Measurements from ENCODE around the gene DGKH. TPM values are rescaled to one million over a fixed set of nuclear protein-coding genes. Genes with fewer than 3 reads are reported as not detected.

DGKH gene
- total and polyA plus RNA-seq, 2 of the 13 experiments (the other 11 are each of a cell fraction or from before 2014, with no cell fraction given) = 0.01 to 0.13 TPM

DNA sequence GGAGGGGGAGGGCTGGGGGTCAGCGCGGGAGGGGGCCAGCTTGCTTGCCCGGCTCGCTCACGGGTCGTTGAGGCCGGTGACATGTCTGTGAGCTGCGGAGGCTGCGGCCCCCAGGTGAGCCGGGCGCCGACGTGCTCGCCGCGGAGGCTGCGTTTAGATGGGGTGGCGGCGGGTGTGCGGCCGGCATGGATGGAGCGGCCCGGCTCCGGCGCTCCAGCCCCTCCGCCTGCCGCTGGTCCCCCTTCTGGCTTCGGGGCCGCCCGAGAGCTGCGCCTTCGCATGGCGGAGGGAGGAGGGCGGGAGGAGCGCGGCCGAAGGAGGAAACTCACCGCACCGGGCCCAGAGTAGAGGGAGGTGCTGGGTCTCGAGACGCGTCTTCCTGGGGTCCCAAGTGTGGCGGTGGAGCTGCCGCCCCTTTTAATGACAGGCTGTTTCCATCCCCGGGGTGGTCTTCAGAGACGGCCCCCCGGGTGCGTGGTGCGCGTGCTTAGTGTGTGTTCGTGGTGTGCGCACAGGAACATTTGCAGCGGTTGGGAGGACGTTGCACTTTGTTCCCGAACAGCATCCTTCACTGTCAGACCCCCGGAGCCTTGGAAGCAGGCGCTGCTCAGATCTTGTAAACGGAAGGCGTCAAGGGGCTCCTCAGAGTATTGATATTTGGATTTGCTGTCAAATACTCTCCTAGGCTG is 223.8 kb downstream of the DGKH start, which contains the start of gene AKAP11:
AKAP11 (plus strand) TSS at position 38 of the 689 bp plus-strand sequence. CDS start 14,197 bp downstream, outside the sequence.
- Histone ChIP-seq H3K4me2 (ENCODE audit: low read depth, low read length) (peak within 1 kb of the TSS; percentile 94), H3K79me2 (ENCODE audit: insufficient read depth, low read length) (peaks cover 9% of the 10 kb centered on the region), H2AFZ (ENCODE audit: low read length) (peak within 1 kb of the TSS; percentile 99), H3K4me1 (ENCODE audit: insufficient read depth, low read length) (peaks cover 21% of the 10 kb centered on the region), H4K20me1 (ENCODE audit: insufficient read depth, low read length) (no peaks in the 10 kb centered on the region), H3K27me3 (ENCODE audit: control insufficient read depth in 1 of 2, insufficient read depth in 2 of 2, low read length in 2 of 2) (no peaks in the 10 kb centered on the region), H3K9me3 (ENCODE audit: low read length) (no peaks in the 10 kb centered on the region), H3K4me3 (replicated peaks in 1 of 3; ENCODE audit: insufficient read depth in 1 of 3, low read depth in 2 of 3, low read length in 3 of 3) (peak within 1 kb of the TSS; percentile 82 to 91 (median 82)), H3K27ac (ENCODE audit: extremely low read length, insufficient read depth, low read length) (peak within 1 kb of the TSS; percentile 78), H3K9ac (ENCODE audit: insufficient read depth, low read depth, low read length) (peak within 1 kb of the TSS; percentile 82), H3K36me3 (replicated peaks in 1 of 2; ENCODE audit: control insufficient read depth in 1 of 2, insufficient read depth in 2 of 2, low read length in 2 of 2) (no peaks in the 10 kb centered on the region)
- WGBS (ENCODE audit: low lambda C conversion rate) = 3% methylated on average over 13 of the region's 59 CpGs
- CTCF ChIA-PET (ENCODE audit: low intra/inter-chr PET ratio, low total read pairs) = no interaction called here
- peak; percentile 86 for ATAC-seq
- in situ Hi-C loops (cut with HindIII; ENCODE audit: extremely low pct_ligation_motif_present, low pct_unique_long_range_greater_than_20kb) (no loop called here), intact Hi-C loops (cut with micrococcal nuclease; ENCODE audit: unreplicated experiment) (no loop called here)
- POLR2A ChIA-PET = interaction anchor here (1.4 kb wide), 1 partner anchor 11 kb away, joined by 4 read pairs; no protein-coding TSS in a partner anchor
- FAIRE-seq = no peak
- BruUV-seq (replicated peaks) = no TSS peak
- DNase-seq (ENCODE audit: low spot score) = peak; percentile 15
- TF ChIP-seq ZNF124 (CRISPR knock-in tag; IDR thresholded peaks at IDR 0.05) = no peak
- TF ChIP-seq HNRNPLL (IDR thresholded peaks at IDR 0.05; ENCODE audit: low read depth, low read length, poor library complexity, severe bottlenecking) = peak; percentile 93
- TF ChIP-seq ZFYVE20 (CRISPR knock-in tag; IDR thresholded peaks at IDR 0.05; ENCODE audit: borderline replicate concordance, low read depth) = peak; percentile 62; the same call in 1 of the 2 replicates
- TF ChIP-seq, protein P1, sequence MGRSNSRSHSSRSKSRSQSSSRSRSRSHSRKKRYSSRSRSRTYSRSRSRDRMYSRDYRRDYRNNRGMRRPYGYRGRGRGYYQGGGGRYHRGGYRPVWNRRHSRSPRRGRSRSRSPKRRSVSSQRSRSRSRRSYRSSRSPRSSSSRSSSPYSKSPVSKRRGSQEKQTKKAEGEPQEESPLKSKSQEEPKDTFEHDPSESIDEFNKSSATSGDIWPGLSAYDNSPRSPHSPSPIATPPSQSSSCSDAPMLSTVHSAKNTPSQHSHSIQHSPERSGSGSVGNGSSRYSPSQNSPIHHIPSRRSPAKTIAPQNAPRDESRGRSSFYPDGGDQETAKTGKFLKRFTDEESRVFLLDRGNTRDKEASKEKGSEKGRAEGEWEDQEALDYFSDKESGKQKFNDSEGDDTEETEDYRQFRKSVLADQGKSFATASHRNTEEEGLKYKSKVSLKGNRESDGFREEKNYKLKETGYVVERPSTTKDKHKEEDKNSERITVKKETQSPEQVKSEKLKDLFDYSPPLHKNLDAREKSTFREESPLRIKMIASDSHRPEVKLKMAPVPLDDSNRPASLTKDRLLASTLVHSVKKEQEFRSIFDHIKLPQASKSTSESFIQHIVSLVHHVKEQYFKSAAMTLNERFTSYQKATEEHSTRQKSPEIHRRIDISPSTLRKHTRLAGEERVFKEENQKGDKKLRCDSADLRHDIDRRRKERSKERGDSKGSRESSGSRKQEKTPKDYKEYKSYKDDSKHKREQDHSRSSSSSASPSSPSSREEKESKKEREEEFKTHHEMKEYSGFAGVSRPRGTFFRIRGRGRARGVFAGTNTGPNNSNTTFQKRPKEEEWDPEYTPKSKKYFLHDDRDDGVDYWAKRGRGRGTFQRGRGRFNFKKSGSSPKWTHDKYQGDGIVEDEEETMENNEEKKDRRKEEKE (IDR thresholded peaks at IDR 0.05) = no peak
- TF ChIP-seq, protein P2, sequence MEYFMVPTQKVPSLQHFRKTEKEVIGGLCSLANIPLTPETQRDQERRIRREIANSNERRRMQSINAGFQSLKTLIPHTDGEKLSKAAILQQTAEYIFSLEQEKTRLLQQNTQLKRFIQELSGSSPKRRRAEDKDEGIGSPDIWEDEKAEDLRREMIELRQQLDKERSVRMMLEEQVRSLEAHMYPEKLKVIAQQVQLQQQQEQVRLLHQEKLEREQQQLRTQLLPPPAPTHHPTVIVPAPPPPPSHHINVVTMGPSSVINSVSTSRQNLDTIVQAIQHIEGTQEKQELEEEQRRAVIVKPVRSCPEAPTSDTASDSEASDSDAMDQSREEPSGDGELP (IDR thresholded peaks at IDR 0.05; ENCODE audit: borderline replicate concordance, low read depth) = no peak
- 0 out of 2 replicates have a peak, but pooled peaks have one; percentile 5 for TF ChIP-seq FOSL1 (CRISPR knock-in tag; IDR thresholded peaks at IDR 0.05; ENCODE audit: borderline replicate concordance)
- peak; percentile 24 for TF ChIP-seq XRCC5 (optimal IDR thresholded peaks at IDR 0.05; ENCODE audit: low read length)
- no peak for TF ChIP-seq THAP11 (CRISPR knock-in tag; IDR thresholded peaks at IDR 0.05)
- peak; percentile 2 for TF ChIP-seq RBM39 (IDR thresholded peaks at IDR 0.05; ENCODE audit: low read depth, low read length, poor library complexity, severe bottlenecking)
- no peak for TF ChIP-seq ISX (CRISPR knock-in tag; conservative IDR thresholded peaks at IDR 0.05)
- TF ChIP-seq, protein P3, sequence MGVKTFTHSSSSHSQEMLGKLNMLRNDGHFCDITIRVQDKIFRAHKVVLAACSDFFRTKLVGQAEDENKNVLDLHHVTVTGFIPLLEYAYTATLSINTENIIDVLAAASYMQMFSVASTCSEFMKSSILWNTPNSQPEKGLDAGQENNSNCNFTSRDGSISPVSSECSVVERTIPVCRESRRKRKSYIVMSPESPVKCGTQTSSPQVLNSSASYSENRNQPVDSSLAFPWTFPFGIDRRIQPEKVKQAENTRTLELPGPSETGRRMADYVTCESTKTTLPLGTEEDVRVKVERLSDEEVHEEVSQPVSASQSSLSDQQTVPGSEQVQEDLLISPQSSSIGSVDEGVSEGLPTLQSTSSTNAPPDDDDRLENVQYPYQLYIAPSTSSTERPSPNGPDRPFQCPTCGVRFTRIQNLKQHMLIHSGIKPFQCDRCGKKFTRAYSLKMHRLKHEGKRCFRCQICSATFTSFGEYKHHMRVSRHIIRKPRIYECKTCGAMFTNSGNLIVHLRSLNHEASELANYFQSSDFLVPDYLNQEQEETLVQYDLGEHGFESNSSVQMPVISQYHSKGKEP (CRISPR knock-in tag; IDR thresholded peaks at IDR 0.05) = no peak
- peak; percentile 28; the same call in 1 of the 2 replicates for TF ChIP-seq MTA1 (CRISPR knock-in tag; IDR thresholded peaks at IDR 0.05; ENCODE audit: borderline replicate concordance)
- peak; percentile 51 for TF ChIP-seq ARNT2 (CRISPR knock-in tag; IDR thresholded peaks at IDR 0.05; ENCODE audit: low read depth)
- peak; percentile 27; the same call in 1 of the 2 replicates for TF ChIP-seq TMF1 (CRISPR knock-in tag; IDR thresholded peaks at IDR 0.05; ENCODE audit: low read depth)
- TF ChIP-seq SALL1 (CRISPR knock-in tag; IDR thresholded peaks at IDR 0.05) = peak; percentile 45
- 0 out of 2 replicates have a peak, but pooled peaks have one; percentile 10 for TF ChIP-seq ZNF230 (CRISPR knock-in tag; IDR thresholded peaks at IDR 0.05)
